Stimulated activated naive CD4-positive, alpha-beta T cell (primary cell): ENCODE data around the gene OSBPL2.

Source experiments
- DNase-seq, 6 experiments: peaks; one replicate each; lab custom pipeline; 2025; lab: John Stamatoyannopoulos, UW

The OSBPL2 gene

GRCh38 chr20:62222266-62222850, 16.0 kb upstream of the OSBPL2 start:
- no peak for DNase-seq

GRCh38 chr20:62222972-62223371, 15.3 kb upstream of the OSBPL2 start:
- DNase-seq, result no peak

GRCh38 chr20:62223571-62223970, 14.8 kb upstream of the OSBPL2 start:
- DNase-seq, result no peak

- no peak for DNase-seq
Measured at GRCh38 chr20:62224113-62224855, 14.0 kb upstream of the OSBPL2 start.

GRCh38 chr20:62225026-62225425, 13.3 kb upstream of the OSBPL2 start:
- DNase-seq, result no peak

DNA sequence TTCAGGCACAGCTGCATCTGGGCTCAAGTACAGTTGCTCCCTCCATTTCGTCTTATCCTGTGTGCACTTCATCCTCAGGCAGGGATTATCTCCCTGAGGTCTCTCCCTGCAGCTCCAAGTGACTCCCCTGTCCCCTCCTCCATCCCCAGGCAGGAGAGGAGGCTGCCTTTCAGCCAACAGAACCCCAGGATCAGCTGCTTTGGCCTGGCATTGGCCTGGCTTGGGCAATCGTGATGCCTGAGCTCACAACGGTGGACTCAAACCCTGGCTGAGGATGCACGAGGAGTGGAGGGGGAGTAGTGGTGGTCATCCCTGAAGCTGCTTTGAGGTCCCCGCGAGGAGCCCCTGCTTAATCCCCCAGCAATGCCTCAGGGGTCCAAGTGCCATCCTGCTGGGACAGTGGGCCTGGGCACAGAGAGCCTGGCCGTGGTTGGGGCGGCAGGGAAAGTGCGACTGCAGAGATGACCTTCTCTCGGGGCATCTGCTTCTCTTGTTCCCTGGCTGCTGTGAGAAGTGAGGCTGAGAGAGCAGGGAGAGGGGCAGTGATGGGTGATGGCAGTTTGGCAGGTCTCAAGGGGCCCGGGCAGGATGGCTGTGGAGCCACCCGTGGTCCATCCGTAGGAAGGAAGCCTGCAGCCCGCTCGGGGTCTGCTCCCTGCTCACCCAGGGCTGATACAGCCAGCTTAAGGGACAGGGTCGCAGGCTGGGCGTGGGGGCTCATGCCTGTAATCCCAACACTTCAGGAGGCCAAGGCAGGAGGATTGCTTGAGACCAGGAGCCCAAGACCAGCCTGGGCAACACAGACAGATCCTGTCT, 12.3 kb upstream of the OSBPL2 start:
- DNase-seq, result no peak

DNA sequence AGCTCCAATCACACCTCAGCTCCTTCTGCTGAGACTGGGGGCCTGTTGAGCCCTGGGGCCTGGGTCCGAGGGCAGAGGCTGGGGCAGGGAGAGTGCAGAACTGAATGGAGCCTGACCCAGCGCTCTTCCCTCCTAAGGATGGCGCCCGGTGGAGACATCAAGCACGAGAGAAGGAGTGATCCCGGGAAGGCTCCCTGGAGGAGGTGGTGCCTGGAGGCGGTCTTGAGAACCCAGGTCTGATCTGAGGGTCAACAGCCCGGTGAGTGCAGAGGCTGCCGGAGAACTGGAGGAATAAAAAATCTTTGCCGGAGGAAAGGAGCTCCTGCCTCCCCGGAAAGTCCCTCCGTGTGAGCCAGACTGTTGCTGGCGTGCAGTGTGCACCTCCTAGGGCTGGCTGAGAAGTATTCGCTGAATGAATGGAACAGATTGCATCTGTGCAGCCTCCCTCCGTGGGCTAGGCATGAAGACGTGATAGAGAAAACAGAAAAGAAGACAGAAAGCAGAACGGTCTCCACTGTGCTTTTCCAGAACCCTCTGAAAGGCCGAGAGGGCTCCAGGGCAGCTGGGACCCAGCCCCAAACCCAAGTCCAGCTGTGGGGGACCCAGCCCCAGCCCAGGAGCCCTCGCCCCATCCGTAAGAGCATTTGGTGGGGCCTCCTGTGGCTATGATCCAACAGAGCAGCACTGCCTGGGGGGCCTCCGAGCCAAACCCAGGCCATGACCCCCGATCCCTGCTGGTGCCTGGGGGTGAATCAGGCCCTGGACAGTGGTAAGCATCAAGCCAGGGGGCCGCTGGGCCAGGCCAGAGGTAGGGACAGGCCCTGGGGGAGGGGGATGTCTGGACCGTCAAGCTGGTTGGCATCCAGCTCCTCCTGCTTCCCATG, 11.4 kb upstream of the OSBPL2 start:
- no peak for DNase-seq

DNA sequence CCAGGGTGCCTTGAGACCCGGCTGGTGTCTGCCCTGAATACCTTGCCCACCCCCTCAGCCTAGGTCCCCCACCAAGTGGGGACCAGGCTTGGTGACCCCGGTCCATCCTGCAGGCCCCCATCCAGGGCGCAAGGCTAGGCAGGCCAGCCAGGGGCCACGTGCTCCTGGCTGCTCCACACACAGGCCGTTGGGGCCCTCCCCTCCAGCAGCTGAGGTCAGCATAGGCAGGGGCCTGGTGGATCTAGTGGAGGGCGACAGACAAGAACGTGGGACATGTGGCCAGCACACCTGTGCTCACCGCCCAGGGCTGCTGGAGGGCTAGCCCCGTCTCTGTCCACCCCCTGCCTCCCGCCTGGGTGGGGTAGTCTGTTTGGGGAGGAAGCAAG, 10.7 kb upstream of the OSBPL2 start:
- no peak for DNase-seq

- DNase-seq, result no peak
Measured at GRCh38 chr20:62227977-62228958, 10.1 kb upstream of the OSBPL2 start.

DNA sequence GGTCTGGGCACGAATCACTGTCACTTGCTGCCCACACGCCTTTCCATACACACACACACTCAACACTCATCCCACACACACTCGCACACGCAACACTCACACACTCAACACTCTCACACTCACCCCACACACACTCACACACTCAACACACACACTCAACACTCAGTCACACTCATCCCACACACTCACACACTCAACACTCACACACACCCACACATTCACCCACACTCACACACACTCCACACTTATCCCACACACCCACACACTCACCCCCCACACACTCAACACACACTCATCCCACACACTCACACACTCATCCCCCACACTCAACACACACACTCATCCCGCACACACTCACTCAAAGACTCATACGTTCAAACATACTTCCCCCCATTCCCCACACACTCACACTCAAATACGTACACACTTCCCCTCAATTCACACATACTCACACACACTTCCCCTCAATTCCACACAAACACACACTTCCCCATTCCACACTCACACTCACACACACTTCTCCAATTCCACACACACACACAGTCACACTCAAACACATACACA, 9.3 kb upstream of the OSBPL2 start:
- DNase-seq, result no peak

GRCh38 chr20:62229667-62230066, 8.7 kb upstream of the OSBPL2 start:
- no peak for DNase-seq

GRCh38 chr20:62230276-62230675, 8.0 kb upstream of the OSBPL2 start:
- DNase-seq, result no peak

DNA sequence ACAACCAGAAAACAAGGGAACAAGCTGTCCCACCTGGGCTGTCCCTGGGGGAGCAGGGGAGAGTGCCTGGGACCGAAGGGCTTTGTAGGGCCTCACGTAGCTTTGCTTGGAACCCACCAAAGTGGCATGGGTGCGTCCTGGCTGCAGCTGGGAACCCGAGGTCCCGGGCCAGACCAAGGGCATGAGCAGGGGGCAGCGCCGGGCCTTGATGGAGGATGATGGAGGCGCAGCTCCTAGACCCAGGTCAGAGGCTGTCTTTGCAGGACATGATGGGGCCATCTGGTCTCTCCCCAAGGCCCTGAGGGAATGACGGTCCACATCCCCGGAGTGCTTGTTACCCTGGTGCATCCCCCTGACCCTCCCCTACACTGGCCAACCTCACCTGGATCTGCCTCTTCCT, 7.6 kb upstream of the OSBPL2 start:
- no peak for DNase-seq

- no peak for DNase-seq
Measured at GRCh38 chr20:62231292-62231691, 7.0 kb upstream of the OSBPL2 start.

DNA sequence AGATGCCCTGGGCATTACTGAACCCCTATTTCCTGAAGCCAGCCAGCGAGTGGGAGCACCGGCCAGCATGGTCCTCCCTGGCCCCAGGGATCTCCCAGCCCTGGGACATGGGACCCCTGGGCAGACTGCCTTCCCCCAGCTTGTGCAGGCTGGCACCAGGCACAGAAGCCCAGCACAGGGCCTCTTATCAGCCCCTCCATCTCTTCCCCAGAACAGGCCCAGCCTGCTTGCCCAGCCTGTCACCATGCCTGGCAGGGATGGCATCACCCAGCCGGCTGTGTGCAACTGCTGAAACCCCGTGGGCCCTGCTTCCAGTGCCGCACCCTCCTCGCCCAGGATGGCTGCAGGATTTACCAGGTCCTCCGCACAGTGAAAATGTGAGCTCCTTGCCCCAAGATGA, 6.1 kb upstream of the OSBPL2 start:
- DNase-seq, result no peak

DNA sequence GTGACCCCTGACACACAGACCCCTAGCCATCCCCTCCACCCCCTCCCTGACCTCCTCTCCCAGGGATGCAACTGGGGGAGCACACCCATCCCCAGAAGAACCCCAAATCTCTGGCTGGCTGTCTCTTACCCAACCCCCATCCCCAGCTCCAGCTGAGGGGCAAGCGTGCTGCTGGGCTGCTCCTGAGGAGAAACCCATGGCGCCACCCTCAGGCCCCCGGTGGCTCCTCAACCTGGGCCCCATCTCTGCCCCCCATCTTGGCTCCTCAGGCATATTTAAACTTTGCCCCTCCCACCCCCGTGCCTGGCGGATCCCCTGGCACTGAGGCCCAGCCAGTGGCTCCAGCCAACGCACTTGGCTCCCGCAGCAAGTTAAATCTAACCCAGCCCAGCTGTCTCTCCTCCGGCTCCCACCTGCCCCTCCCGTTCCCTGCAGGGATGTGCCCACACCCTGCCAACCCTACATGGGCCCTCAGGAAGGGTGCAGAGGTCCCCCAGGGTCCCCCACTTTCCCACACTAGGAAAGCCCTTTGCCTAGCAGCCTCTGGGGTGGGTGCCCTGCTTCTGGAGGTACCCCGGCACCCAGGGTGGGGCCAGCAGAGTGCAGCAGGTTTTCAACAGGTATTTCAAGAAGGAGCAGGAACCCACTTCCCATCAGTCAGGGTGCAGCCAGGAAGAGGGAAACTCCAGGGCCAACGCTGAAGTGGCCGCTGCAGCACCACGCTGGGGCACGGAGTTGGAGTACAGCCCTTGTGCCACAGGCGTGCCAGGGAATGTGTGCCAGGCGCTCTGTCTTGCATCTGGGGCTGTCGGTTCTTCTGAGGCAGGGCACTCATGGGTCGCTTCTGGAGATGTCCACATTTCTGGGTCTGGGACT, 5.3 kb upstream of the OSBPL2 start:
- no peak for DNase-seq

- no peak for DNase-seq
Measured at GRCh38 chr20:62233684-62234083, 4.6 kb upstream of the OSBPL2 start.

GRCh38 chr20:62234339-62234738, 4.0 kb upstream of the OSBPL2 start:
- no peak for DNase-seq

GRCh38 chr20:62235001-62235776, 3.1 kb upstream of the OSBPL2 start:
- no peak for DNase-seq
